ENCODE measurements around the gene DNMBP.
"Not testable (repeated sequence)": the region's sequence is repeated elsewhere in the genome, so short reads cannot be mapped to it uniquely, and the experiment has no call there.

Gene DNMBP

DNA sequence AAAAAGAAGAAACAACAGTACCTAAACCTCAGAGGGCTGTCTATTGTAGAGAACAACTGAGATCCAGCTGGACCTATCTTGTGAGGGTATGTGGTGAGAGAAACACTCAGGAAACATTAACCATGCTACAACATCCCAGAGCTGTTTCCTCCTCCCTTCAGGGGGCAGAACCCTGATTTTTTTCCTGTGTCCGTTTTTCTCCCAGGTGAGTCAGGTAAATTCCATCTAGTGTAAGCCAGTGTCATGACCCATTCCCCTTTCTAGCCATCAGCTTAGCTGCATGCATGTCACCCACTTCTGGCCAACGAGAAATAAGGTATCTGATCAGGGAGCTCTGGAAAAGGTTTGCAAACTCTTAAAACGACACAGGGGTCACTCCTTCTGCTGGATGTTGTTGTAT lies 103.8 kb downstream of the DNMBP start:
- TF ChIP-seq, protein P1, sequence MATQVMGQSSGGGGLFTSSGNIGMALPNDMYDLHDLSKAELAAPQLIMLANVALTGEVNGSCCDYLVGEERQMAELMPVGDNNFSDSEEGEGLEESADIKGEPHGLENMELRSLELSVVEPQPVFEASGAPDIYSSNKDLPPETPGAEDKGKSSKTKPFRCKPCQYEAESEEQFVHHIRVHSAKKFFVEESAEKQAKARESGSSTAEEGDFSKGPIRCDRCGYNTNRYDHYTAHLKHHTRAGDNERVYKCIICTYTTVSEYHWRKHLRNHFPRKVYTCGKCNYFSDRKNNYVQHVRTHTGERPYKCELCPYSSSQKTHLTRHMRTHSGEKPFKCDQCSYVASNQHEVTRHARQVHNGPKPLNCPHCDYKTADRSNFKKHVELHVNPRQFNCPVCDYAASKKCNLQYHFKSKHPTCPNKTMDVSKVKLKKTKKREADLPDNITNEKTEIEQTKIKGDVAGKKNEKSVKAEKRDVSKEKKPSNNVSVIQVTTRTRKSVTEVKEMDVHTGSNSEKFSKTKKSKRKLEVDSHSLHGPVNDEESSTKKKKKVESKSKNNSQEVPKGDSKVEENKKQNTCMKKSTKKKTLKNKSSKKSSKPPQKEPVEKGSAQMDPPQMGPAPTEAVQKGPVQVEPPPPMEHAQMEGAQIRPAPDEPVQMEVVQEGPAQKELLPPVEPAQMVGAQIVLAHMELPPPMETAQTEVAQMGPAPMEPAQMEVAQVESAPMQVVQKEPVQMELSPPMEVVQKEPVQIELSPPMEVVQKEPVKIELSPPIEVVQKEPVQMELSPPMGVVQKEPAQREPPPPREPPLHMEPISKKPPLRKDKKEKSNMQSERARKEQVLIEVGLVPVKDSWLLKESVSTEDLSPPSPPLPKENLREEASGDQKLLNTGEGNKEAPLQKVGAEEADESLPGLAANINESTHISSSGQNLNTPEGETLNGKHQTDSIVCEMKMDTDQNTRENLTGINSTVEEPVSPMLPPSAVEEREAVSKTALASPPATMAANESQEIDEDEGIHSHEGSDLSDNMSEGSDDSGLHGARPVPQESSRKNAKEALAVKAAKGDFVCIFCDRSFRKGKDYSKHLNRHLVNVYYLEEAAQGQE (IDR thresholded peaks at IDR 0.05; ENCODE audit: insufficient replicate concordance, low read depth), result no peak
- TF ChIP-seq GABPA (IDR thresholded peaks at IDR 0.05; ENCODE audit: low read depth) (no peak), POLR2AphosphoS5 (IDR thresholded peaks at IDR 0.05; ENCODE audit: low read depth) (no peak), SPI1 (IDR thresholded peaks at IDR 0.05; ENCODE audit: borderline replicate concordance, low read depth) (no peak)
- TF ChIP-seq, protein P2, sequence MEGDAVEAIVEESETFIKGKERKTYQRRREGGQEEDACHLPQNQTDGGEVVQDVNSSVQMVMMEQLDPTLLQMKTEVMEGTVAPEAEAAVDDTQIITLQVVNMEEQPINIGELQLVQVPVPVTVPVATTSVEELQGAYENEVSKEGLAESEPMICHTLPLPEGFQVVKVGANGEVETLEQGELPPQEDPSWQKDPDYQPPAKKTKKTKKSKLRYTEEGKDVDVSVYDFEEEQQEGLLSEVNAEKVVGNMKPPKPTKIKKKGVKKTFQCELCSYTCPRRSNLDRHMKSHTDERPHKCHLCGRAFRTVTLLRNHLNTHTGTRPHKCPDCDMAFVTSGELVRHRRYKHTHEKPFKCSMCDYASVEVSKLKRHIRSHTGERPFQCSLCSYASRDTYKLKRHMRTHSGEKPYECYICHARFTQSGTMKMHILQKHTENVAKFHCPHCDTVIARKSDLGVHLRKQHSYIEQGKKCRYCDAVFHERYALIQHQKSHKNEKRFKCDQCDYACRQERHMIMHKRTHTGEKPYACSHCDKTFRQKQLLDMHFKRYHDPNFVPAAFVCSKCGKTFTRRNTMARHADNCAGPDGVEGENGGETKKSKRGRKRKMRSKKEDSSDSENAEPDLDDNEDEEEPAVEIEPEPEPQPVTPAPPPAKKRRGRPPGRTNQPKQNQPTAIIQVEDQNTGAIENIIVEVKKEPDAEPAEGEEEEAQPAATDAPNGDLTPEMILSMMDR (IDR thresholded peaks at IDR 0.05; ENCODE audit: insufficient read depth, low read length), result no peak
- Histone ChIP-seq H3K4me3 (replicated peaks; ENCODE audit: insufficient read depth, low read length) (no peak overlapping the region), H3K27me3 (ENCODE audit: insufficient read depth, poor library complexity, severe bottlenecking) (no peaks in the 10 kb centered on the region), H3K27ac (replicated peaks) (no peak overlapping the region)
- DNase-seq (ENCODE audit: low read depth in 1 of 2, low spot score in 1 of 2), result no peak

DNA sequence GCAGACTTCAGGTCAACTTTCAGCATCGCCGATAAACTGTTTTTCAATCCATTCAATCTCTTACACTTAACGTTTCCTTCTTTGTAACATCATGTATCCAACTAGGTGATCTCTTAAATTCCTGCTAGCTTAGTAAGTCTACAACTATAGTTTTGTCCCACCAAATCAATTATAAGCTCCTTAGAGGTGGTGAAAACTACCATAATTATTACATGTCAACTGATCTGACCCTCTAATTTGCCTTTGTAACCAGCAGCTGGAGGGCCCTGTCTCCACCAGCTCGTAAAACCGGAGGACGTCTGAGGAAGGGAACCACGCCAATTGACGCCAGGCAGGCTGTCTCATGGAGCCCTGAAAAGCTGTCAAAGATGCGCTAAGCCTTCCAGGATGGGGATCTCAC lies 113.9 kb downstream of the DNMBP start:
- Histone ChIP-seq H3K27ac (replicated peaks) (no peak overlapping the region), H3K4me3 (replicated peaks; ENCODE audit: insufficient read depth, low read length) (no peak overlapping the region), H3K27me3 (ENCODE audit: insufficient read depth, poor library complexity, severe bottlenecking) (no peaks in the 10 kb centered on the region)
- no peak for DNase-seq (ENCODE audit: low read depth in 1 of 2, low spot score in 1 of 2)
- TF ChIP-seq POLR2AphosphoS5 (IDR thresholded peaks at IDR 0.05; ENCODE audit: low read depth) (no peak), SPI1 (IDR thresholded peaks at IDR 0.05; ENCODE audit: borderline replicate concordance, low read depth) (no peak), GABPA (IDR thresholded peaks at IDR 0.05; ENCODE audit: low read depth) (no peak)
- TF ChIP-seq, protein P2 (IDR thresholded peaks at IDR 0.05; ENCODE audit: insufficient read depth, low read length), result no peak
- TF ChIP-seq, protein P1 (IDR thresholded peaks at IDR 0.05; ENCODE audit: insufficient replicate concordance, low read depth), result no peak

DNA sequence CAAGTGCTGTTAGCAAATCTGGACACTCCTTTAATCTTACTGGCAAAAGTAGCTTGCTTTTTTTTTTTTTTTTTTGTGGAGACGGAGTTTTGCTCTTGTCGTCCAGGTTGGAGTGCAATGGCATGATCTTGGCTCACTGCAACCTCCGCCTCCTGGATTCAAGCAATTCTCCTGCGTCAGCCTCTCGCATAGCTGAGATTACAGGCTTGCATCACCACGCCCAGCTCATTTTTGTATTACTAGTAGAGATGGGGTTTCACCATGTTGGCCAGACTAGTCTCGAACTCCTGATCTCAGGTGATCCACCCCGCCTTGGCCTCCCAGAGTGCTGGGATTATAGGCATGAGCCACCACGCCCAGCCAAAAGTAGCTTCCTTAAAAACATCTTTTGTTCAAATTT lies 114.7 kb downstream of the DNMBP start:
- not testable (repeated sequence) for H3K4me3 ChIP-seq (replicated peaks; ENCODE audit: insufficient read depth, low read length); H3K27ac ChIP-seq (replicated peaks); DNase-seq (ENCODE audit: low read depth in 1 of 2, low spot score in 1 of 2); H3K27me3 ChIP-seq (ENCODE audit: insufficient read depth, poor library complexity, severe bottlenecking)

DNA sequence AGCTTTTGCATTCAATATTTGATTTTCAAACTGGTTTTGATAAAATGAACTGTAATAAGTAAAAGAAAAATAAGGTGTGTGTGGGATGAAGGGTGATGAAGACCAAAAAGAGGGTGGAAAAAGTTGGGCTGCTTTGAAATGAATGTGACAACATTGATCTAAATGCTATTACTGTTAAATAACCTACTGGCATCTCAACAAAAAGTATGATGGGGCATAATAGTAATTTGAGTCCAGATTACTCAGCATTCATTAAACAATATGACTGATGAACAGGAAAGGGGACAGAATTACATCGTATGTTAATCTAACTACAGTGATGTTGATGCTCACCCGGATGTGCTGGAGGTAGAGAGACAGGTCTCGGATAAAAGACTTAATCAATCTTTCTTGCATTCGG lies 115.1 kb downstream of the DNMBP start:
- TF ChIP-seq, protein P1 (IDR thresholded peaks at IDR 0.05; ENCODE audit: insufficient replicate concordance, low read depth), result no peak
- TF ChIP-seq POLR2AphosphoS5 (IDR thresholded peaks at IDR 0.05; ENCODE audit: low read depth) (no peak), GABPA (IDR thresholded peaks at IDR 0.05; ENCODE audit: low read depth) (no peak), SPI1 (IDR thresholded peaks at IDR 0.05; ENCODE audit: borderline replicate concordance, low read depth) (no peak)
- TF ChIP-seq, protein P2 (IDR thresholded peaks at IDR 0.05; ENCODE audit: insufficient read depth, low read length), result no peak
- Histone ChIP-seq H3K27me3 (ENCODE audit: insufficient read depth, poor library complexity, severe bottlenecking) (no peaks in the 10 kb centered on the region), H3K27ac (replicated peaks) (no peak overlapping the region), H3K4me3 (replicated peaks; ENCODE audit: insufficient read depth, low read length) (no peak overlapping the region)
- no peak for DNase-seq (ENCODE audit: low read depth in 1 of 2, low spot score in 1 of 2)

Data from HL-60 (cell line).